ENCODE data around the gene CDC42SE2.

The CDC42SE2 gene, protein sequence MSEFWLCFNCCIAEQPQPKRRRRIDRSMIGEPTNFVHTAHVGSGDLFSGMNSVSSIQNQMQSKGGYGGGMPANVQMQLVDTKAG

DNA sequence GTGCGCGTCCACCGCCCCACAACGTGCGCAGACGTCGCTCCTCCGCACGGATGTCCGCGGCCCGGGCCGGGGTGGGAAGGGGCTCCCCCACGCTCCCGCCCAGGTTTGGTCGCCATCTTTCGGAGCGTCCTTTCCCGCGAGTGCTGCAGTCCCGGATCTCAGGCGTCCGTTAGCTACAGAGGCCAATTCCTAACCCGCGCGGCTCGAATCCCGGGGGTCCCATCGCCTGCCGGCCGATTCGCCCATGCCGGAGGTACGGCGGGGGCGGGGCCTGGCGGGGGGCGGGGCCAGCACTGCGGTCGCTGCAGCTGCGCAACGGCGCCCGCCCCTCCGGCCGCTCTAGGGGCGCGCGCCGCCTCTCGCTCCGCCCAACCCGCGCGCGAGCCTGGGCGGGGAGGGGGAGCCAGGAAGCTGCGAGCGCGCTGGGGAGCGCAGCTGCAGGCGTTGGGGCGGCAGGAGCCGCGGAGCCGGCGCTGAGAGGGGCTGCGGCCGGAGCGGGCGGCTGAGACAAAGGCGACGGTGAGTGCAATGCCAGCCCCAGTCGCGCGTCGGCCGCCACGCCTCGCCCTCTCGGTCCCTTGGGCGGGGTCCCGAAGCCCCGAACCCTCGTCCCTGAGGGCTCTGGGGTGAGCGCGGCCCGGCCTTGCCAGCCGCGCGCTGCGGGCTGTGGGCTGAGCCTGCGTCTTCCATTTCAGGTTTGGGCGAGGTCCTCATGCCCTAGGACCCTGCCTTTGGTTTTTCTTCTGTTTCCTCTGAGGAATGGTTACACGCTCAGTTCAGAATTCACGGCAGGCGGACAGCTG is at the start of gene CDC42SE2:
Gene CDC42SE2 (plus strand): TSS at position 406 of the 803 bp plus-strand sequence. CDS start 95,441 bp downstream, outside the sequence.
- DNase-seq (ENCODE audit: low read depth) = no peak

DNA sequence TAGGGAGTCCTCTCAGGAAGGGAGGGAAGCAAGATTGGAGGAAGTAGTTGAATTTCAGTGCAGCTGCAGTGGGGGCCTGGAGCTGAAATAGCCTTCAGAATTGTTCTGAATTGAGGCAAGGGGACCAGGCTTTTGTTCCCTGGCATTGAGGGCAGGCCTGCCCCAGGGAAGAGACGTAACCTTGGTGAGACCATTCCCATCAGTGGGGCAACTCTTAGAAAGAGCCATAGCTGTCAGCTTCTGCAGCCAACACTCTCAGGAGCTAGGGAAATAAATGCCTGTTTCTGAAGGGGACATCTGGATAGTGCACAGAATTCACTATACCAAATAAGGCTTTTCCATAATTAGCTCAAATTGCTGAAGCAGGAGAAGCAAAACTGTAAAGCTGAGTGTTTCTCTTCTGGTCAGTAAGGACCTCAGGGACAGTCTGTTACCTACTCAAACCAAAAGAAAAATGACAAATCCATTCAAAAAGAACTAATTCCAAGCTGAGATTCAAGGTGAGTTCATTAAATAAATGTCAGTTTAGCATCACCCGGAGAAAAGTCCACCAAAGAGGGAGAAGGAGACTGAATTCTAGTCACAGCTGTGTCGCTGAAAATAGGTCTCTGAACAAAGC is 49.1 kb upstream of the CDC42SE2 start:
- no peak for DNase-seq (ENCODE audit: low read depth)

DNA sequence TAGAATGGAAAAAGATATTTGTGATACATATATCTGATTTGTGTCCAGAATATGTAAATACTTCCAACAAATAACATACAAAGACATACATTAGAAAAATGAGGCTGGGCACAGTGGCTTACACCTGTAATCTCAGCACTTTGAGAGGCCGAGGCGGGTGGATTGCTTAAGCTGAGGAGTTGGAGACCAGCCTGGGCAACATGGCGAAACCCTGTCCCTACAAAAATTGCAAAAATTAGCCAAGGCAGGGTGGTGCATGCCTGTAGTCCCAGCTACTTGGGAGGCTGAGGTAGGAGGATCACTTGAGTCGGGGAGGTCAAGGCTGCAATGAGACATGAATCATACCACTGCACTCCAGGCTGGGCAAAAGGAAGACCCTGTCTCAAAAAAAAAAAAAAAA is 46.1 kb upstream of the CDC42SE2 start:
- no peak for DNase-seq (ENCODE audit: low read depth)

DNA sequence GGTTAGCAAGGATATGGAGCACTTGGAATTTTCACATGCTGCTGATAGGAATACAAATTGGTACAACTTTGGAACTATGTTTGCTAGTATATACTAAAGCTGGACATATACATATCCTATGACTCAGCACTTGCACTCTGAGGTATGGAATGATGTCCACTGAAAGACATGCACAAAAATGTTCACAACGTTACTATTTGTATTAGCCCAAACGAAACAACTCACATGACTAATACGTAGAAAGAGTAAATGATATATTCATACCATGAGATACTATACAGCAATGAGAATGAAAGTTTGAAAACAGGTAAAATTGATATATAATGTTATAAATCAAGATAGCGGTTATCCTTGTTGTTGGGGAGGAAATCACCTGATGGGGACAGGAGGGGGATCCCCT is 45.5 kb upstream of the CDC42SE2 start:
- peak; percentile 36 for DNase-seq (ENCODE audit: low read depth)

DNA sequence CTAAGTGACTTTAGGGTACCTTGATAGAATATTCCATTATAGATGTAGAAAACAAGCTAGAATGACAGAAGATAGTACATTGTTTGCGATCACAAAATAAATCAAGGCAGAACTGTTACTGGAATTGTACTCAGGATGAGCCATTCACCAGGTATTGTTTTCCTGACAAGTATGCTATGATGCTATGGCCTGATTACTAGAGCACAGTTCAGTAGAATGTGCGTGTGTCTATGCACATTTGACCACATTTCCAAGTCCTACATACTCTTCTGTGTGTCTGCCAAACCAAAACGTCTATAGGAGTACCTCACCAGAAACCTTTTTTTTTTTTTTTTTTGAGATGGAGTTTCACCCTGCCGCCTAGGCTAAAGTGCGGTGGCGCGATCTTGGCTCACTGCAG is 43.3 kb upstream of the CDC42SE2 start:
- DNase-seq (ENCODE audit: low read depth) = no peak

DNA sequence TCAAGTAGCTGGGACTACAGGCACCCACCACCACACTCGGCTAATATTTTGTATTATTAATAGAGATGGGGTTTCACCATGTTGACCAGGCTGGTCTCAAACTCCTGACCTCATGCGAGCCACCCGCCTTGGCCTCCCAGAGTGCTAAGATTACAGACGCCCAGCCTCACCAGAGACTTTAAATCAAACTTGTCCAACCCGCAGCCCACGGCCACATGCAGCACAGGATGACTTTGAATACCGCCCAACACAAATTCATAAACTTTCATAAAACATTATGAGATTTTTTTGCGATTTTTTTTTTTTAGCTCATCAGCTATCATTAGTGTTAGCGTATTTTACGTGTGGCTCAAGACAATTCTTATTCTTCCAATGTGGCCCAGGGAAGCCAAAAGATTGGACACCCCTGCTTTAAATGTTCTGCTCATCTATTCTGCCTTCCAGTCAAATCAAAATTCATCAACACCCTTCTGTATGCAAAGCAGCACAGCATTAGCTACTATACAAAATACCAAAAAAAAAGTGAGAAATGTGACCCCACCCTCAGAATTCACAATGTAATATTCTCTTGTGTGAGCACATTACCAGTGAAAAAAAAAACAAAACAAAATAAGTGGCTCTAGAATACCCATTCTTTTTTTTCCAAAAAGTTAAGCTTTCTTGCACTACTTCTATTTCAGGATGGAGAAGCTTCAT is 42.7 kb upstream of the CDC42SE2 start:
- no peak for DNase-seq (ENCODE audit: low read depth)

DNA sequence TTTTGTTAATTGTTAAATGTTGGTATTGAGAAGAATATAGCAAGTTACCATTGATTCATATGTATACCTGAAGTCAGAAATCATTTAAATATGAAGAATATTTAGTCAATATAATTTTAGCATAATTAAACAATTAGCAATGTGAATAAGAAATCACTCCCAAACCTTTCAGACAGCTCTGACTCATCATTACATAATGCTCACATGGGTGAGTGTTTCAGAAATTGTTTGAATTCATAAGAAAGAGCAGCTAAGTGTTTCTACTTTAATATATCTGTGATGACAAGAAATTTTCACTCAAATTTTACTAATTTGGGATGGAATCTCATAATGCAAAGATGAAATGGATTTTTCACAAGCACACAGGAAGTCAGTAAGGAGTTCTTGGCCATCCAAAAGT is 42.0 kb upstream of the CDC42SE2 start:
- DNase-seq (ENCODE audit: low read depth) = no peak

DNA sequence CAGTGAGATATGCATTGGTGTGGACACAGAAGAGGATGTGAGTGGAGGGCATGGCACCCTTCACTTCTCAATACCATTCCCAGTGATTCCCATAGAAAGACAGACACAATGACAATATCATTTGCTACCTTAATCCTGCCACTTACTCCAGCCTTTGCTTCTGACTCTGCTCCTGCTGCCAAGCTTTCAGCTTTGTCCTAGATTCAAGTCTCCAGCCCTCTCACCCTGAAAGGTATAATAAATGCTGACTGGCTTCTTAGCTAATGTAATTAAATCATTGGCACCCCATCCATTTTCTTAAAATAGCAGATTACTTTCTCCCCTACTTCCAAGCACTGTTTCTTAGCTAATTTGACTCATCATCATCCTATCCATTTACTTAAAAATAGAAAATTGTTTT is 41.1 kb upstream of the CDC42SE2 start:
- DNase-seq (ENCODE audit: low read depth) = no peak

DNA sequence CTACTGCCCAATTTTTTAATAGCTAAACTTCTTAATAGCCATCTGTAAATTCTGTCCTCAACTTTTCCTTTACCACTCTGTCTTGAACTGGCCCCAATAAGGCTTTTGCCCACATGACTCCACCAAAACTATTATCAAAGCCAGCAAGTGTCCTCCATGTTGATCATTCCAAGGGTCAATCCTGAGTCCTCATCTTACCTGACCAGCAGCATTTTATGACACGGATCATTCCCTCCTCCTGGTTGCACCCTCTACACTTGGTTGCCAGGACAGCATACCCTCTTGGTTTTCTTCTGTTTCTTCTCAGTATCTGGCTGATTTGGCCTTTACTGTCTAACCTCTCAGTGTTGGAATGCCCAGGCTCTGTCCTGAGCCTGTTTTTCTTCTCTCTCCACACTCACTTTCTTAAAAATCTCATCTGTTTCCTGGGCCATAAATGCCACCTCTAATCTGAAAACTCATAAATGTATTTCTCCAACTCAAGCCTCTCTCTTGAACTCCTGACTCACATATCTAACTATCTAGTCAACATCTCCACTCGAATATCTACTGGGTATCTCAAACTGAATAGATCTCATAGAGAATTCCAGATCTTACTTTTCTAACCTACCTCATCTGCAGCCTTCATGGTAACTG is 40.0 kb upstream of the CDC42SE2 start:
- no peak for DNase-seq (ENCODE audit: low read depth)

DNA sequence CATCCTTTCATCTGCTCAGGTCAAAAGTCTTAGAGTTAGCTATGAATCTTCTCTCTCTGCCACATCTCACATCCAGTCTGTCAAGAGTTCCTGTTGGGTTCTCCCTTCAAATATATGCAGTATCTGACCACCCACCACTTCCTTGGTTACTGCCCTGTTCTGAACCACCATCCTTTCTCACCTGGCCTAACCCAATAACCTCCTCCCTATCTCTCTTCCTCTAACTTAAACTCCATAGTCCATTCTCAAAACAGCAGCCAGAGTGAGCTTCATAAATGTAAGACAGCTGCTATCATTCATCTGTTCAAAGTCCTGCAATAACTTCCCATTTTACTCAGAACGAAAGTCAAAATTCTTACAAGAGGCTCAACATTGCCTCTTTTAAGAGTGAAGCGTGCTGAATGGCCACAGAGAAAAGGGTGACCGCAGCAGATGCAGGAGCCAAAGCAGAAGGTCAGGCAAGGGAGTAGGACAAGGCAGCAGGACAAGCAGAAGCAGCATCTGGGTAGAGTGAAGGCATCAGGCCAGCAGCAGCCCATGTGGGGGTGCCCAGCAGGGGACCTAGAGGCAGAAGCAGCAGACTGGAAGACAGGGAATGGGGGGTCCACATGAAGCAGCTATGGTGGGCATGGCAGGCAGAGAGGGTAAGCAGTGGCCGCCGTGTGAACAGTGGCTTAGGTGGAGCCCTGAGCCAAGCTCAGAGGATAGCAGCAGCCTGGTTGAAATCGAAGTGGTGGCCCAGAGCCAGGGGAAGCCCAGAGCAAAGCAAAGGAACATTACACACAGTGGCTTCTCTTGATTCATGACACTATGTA is 39.3 kb upstream of the CDC42SE2 start:
- no peak for DNase-seq (ENCODE audit: low read depth)

DNA sequence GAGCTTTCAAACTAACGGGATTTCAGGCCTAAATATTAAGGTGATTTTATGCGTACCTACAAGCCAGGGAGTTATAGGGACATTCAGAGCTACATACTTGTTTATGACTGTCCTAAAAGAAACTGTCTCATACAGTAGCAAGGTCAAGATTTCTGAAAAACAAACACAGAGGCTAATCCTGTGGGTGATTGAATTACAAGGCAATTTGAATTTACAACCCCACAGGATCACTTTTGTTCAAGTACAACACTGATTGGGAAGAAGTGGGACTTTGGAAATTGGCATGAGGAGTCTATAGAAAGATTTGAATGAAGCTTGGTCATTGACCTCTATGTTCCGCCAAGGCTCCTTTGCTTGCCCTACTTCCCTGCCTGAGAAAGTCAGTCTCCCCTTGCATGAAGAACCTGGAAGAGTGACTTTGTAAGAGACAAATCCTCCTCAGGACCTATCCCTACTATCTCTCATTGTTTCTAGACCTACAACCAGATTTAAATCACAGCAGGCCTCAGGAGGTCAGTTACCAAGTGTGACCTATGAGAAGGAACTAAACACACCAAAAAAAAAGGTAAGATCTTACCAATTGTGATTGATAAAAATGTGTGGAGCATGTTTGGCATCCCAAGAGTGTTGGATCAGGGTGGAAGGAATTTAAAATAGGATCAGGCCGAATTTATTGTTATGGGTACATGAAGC is 38.4 kb upstream of the CDC42SE2 start:
- no peak for DNase-seq (ENCODE audit: low read depth)

DNA sequence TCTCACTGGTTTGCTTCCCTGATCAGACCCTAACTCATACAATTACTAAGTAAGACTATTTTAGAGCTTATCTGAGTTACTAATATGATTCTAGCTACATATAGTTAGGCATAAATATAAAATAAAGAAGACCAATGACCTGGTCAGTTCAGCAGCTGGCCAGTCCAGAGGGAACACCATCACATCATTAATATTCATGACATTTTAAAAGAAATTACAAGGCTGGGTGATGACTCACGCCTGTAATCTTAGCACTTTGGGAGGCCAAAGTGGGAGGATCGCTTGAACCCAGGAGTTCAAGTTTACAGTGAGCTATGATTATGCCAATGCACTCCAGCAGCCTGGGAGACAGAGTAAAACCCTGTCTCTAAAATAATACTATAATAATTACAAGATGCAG is 37.0 kb upstream of the CDC42SE2 start:
- DNase-seq (ENCODE audit: low read depth) = no peak

DNA sequence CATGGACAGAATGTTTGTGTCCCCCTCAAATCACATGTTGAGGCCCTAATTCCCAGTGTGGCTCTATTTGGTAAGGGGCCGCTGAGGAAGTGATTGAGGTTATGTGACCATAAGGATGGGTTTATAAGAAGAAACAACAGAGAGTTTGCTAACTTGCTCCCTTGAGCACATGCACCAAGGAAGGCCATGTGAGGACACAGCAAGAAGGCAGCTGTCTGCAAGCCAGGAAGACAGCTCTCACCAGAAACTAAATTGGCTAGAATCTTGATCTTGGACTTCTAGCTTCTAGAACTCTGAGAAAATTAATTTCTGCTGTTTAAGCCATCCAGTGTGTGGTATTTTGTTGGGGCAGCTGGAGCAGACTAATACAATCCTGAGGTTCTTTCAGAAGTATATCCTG is 35.2 kb upstream of the CDC42SE2 start:
- DNase-seq (ENCODE audit: low read depth) = no peak

DNA sequence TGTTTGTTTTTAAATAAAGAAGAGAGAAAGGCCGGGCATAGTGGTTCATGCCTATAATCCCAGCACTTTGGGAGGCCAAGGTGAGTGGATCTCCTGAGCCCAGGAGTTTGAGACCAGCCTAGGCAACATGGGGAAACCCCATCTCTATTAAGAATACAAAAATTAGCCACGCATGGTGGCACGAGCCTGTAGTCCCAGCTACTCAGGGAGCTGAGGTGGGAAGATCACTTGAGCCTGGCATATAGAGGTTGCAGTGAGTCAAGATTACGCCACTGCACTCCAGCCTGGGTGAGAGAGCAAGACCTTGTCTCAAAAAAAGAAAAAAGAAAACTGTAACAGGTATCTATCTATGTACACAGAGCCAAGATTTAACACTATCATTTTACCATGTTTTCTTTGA is 34.2 kb upstream of the CDC42SE2 start:
- no peak for DNase-seq (ENCODE audit: low read depth)

DNA sequence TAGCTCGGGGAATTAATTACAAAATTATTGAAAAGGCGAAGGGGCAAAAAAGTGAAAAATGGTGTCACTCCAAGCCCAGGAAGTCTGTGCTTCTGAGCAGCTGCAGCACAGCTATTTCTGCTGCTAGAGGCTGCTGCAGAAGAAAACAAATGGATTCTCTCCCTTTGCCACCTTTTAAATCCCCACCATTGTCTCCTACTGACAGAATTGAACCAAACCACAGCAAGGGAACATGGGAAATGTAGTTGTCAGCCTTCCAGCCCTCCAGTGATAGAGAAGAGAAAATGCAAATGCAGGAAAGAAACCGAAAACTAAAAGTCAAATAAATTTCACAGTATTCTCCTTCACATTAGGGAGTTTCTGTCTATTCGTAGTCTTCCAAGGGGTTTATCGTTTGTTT is 33.4 kb upstream of the CDC42SE2 start:
- DNase-seq (ENCODE audit: low read depth) = no peak

DNA sequence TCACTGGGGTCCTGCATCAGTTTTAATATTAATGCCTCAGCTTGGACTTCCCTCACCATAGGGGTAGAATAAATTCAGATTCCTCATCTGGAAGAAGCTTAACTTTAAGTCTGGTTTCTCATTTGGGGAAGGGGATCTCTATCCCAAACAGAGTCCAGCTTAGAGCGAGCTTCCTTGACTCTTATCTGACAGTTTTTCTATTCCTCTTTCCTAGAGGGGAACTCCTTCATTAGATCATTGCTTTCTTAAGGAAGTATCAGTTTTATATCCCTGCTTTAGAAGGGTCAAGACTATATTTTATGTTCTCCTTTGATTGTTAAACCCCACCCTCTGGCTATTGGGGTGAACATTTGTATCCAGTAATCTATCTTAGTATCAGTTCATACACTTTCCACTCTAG is 24.2 kb upstream of the CDC42SE2 start:
- DNase-seq (ENCODE audit: low read depth) = no peak

DNA sequence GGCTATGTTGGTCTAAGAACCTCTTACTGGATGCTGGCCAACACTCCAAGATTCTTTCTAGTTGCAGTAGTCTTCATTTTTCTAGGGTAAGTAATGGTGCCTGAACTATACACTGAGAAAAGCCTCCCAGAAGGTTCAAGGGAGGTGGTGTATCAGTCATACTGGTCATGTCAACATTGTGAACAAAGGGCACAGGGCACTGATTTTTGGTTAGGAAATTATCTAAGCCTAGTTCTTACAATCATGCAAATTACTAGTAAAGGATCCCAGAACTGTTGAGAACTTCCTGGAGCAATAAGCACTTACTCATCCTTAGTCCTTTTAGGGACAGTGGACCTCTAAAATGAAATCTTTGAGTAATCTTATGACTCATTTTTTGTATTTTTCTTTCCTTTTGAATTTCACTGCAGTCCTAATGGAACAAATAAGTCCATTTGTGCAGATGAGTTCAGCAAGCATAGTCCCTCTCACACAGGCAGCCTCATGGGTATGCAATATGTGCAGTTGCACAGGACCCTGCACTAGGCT is 21.1 kb upstream of the CDC42SE2 start:
- peak; percentile 77 for DNase-seq (ENCODE audit: low read depth)

DNA sequence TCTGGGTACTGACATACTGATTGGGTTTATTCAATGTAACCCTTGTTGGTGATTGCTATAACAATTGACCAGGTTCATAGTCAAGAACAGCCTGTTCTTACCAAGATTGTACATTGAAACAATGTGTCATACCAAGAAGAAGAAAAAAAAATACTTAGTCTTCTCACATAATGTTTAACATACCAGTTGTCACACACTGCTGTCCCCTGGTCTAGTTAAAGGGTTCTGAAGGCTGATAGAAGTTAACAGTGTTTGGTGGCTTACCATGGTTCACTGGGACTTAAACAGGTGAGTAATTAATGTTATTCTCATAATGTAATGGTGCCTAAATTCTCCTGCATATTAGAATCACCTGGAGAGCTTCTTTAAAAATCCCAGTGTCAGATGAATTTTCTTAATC is 18.5 kb upstream of the CDC42SE2 start:
- no peak for DNase-seq (ENCODE audit: low read depth)

DNA sequence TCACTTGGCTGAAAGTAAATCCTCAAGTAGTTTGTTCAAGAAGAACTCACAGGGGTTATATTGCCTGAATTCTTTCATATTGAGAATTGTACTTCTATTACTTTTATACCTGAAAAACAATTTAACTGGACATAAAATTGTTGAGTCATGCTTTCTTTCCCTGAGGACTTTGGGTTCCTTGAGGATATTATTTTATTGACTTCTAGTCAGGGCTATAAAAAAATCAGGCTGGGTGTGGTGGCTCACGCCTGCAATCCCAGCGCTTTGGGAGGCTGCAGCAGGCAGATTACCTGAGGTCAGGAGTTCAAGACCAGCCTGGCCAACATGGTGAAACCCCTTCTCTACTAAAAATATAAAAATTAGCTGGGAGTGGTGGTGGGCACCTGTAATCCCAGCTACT is 17.9 kb upstream of the CDC42SE2 start:
- DNase-seq (ENCODE audit: low read depth) = no peak

DNA sequence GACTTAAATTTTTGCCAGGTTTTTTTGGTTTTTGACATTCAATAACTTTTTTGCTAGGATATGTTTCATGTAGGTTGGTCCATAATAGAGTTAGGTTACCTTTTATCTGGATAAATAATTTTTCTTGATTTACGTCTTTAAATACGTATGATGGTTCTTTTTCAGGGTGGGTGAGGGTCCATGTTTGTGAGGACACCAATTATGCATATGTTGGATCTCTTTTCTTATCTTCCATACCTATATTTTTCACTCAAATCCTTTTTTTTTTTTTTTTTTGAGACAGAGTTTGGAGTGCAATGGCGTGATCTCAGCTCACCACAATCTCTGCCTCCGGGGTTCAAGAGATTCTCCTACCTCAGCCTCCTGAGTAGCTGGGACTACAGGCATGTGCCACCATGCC is 17.3 kb upstream of the CDC42SE2 start:
- DNase-seq (ENCODE audit: low read depth) = no peak
